Activated T-helper 1 cell treated with Interleukin-2 at 50 U/mL for 16 hours (primary cell): ENCODE results near the gene VGLL2.
"Not testable (repeated sequence)": the region's sequence is repeated elsewhere in the genome, so short reads cannot be mapped to it uniquely, and the experiment has no call there.

Experiments
- DNase-seq: peaks from one replicate; pipeline ENCODE4 v3.0.0-alpha.2; 2020; ENCODE audit warnings: low read depth

VGLL2 gene

GRCh38 chr6:117265410-117266256 is at the start of gene VGLL2:
Gene VGLL2, plus strand, starts transcription at chr6:117265558. Its CDS starts 206 bp downstream, at chr6:117265764.
- no peak for DNase-seq

- DNase-seq: no peak
Observed at GRCh38 chr6:117222861-117223260, 42.5 kb upstream of the VGLL2 start.

GRCh38 chr6:117226778-117227177 is 38.6 kb upstream of the VGLL2 start:
- no peak for DNase-seq

GRCh38 chr6:117227245-117227962 is 38.0 kb upstream of the VGLL2 start:
- no peak for DNase-seq

- DNase-seq: no peak
Observed at GRCh38 chr6:117228202-117228601, 37.2 kb upstream of the VGLL2 start.

- DNase-seq: no peak
Observed at GRCh38 chr6:117229870-117230269, 35.5 kb upstream of the VGLL2 start.

- DNase-seq: no peak
Observed at GRCh38 chr6:117231466-117231865, 33.9 kb upstream of the VGLL2 start.

GRCh38 chr6:117232196-117232595 is 33.2 kb upstream of the VGLL2 start:
- DNase-seq: no peak

GRCh38 chr6:117233145-117233544 is 32.2 kb upstream of the VGLL2 start:
- no peak for DNase-seq

- DNase-seq: no peak
Observed at GRCh38 chr6:117237561-117237960, 27.8 kb upstream of the VGLL2 start.

- DNase-seq: not testable (repeated sequence)
Observed at GRCh38 chr6:117244571-117244970, 20.8 kb upstream of the VGLL2 start.

GRCh38 chr6:117244979-117245378 is 20.4 kb upstream of the VGLL2 start:
- DNase-seq: not testable (repeated sequence)

GRCh38 chr6:117253785-117254184 is 11.6 kb upstream of the VGLL2 start:
- DNase-seq: no peak

- no peak for DNase-seq
Observed at GRCh38 chr6:117262799-117263198, 2.6 kb upstream of the VGLL2 start.

GRCh38 chr6:117263353-117263927 is 1.9 kb upstream of the VGLL2 start:
- no peak for DNase-seq

- DNase-seq: no peak
Observed at GRCh38 chr6:117264369-117264691, 1.0 kb upstream of the VGLL2 start.

- DNase-seq: no peak
Observed at GRCh38 chr6:117264692-117265409, 507 bp upstream of the VGLL2 start.

- DNase-seq: no peak
Observed at GRCh38 chr6:117266257-117267053, 1.1 kb downstream of the VGLL2 start.

- DNase-seq: no peak
Observed at GRCh38 chr6:117267054-117267347, 1.6 kb downstream of the VGLL2 start.

GRCh38 chr6:117267766-117268534 is 2.6 kb downstream of the VGLL2 start:
- no peak for DNase-seq

GRCh38 chr6:117268924-117269323 is 3.6 kb downstream of the VGLL2 start:
- DNase-seq: no peak
